HepG2 (cell line): Measurements from ENCODE around the gene CD46. TPM values are rescaled to one million over a fixed set of nuclear protein-coding genes. Genes with fewer than 3 reads are reported as not detected.

Source experiments
- HOMEZ ChIP-seq: IDR thresholded peaks from 2 replicates; pipeline ENCODE4 v1.6.1; 2016; ENCODE audit warnings: low read depth
- MTERF4 ChIP-seq: sonication (generic); formaldehyde crosslinking; IDR thresholded peaks from 2 replicates; pipeline ENCODE4 v1.8.0; 2023; ENCODE audit warnings: mild to moderate bottlenecking, missing genetic modification reagents
- MXI1 ChIP-seq: IDR thresholded peaks from 3 replicates; pipeline ENCODE4 v1.6.1; 2012; ENCODE audit warnings: low read depth, low read length, inconsistent platforms, borderline replicate concordance
- NFRKB ChIP-seq: fragments of 450-650 bp; IDR thresholded peaks from 2 replicates; pipeline ENCODE4 v1.6.1; 2017
- REPIN1 ChIP-seq: sonication (generic); formaldehyde crosslinking; IDR thresholded peaks from 2 replicates; pipeline ENCODE4 v1.8.0; 2022; ENCODE audit warnings: missing genetic modification reagents, low read depth, mild to moderate bottlenecking, borderline replicate concordance
- SCMH1 ChIP-seq: sonication (generic); formaldehyde crosslinking; IDR thresholded peaks from 2 replicates; pipeline ENCODE4 v1.9.0; 2021; ENCODE audit warnings: missing genetic modification reagents, mild to moderate bottlenecking, borderline replicate concordance
- SMC3 ChIP-seq: IDR thresholded peaks from 2 replicates; pipeline ENCODE4 v1.6.1; 2011; ENCODE audit warnings: low read length, improper control_type of control experiment
- SMYD3 ChIP-seq: sonication (generic); formaldehyde crosslinking; IDR thresholded peaks from 2 replicates; pipeline ENCODE4 v1.8.1; 2023; ENCODE audit warnings: mild to moderate bottlenecking, missing genetic modification reagents
- WIZ ChIP-seq: sonication (generic); formaldehyde crosslinking; IDR thresholded peaks from 2 replicates; pipeline ENCODE4 v1.5.1; 2020; ENCODE audit warnings: mild to moderate bottlenecking, missing genetic modification reagents
- ZC3H13 ChIP-seq: sonication (generic); formaldehyde crosslinking; IDR thresholded peaks from 2 replicates; pipeline ENCODE4 v1.8.1; 2023; ENCODE audit warnings: mild to moderate bottlenecking, missing genetic modification reagents, moderate library complexity
- ZNF24 ChIP-seq: fragments of 450-650 bp; IDR thresholded peaks from 2 replicates; pipeline ENCODE4 v1.6.1; 2017; ENCODE audit warnings: antibody characterized with exemption, mild to moderate bottlenecking
- ZSCAN25 ChIP-seq: sonication (generic); formaldehyde crosslinking; IDR thresholded peaks from 2 replicates; pipeline ENCODE4 v1.8.0; 2022; ENCODE audit warnings: mild to moderate bottlenecking, missing genetic modification reagents
- polyA plus RNA-seq, 8 experiments: library from polyadenylated mRNA; depleted of rRNA in 3 of 8; stranded (reverse) in 7 of 8; unstranded in 1 of 8; fragments of >200 nt; fragmentation: Illumina TruSeq in 4 of 8; extraction: Trizol in 4 of 8; gene quantifications; 2 replicates each; pipeline versions ENCODE4 v1.2.1 to v1.2.3, GENCODE V29; 2011 to 2016; ENCODE audit warnings: low read depth in 4 of 8, missing spikeins in 1 of 8, mixed read lengths in 1 of 8; ENCODE audit not compliant: insufficient read depth in 1 of 8
- total RNA-seq, 5 experiments: library from RNA; depleted of rRNA; stranded (reverse); fragments of >200 nt; fragmentation: Illumina TruSeq; extraction: Trizol; gene quantifications; 2 replicates each; pipeline ENCODE4 v1.2.3, GENCODE V29; 2016; ENCODE audit warnings: low read depth in 1 of 5
- TF ChIP-seq, protein P1 (sequence below): sonication (generic); formaldehyde crosslinking; IDR thresholded peaks from 2 replicates; pipeline ENCODE4 v1.5.0; 2020; ENCODE audit warnings: mild to moderate bottlenecking, missing genetic modification reagents, moderate library complexity
- TF ChIP-seq, protein P2 (sequence below): sonication (generic); formaldehyde crosslinking; IDR thresholded peaks from 2 replicates; pipeline ENCODE4 v1.4.0; 2020; ENCODE audit warnings: missing genetic modification reagents, mild to moderate bottlenecking, borderline replicate concordance

Gene CD46
- total and polyA plus RNA-seq, 2 of the 13 experiments (the other 11 are each of a cell fraction or from before 2014, with no cell fraction given): 130 to 277 TPM

DNA sequence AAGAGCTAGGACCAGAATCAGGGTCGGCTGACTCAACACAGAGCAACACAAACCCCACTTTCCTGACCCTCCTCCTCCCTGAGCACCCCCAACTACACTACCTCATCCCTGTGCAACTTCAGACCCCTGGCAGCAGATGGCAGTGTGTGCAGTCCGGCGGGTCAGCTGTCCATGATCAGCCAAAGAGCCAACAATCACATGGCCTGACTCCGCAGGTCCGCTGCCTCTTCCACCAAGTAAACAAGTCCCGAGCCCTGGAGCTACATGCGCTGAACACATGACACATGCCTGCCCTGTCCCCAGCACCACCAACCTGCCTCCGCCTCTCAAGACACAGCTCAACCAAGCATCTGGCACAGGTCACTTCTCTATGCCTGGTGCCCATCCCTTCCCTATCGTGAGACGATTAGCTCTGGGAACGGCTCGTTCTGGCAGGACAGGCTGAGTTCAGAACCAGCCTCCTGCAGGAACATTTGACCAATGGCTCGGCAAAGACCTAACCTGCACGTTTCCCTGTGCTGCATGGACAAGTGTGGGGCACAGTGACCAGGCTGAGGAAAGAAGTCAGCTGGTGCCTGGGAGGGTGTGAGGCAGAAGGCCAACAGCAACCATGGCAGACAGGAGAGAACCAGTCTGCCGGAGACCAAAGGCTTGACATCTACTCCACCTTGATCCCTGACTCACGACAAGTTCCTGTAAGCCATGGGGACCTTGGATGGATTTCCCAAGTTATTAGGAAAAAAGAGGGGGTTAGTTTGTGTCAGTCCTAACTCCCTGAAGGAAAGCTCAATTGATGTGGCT, 60.3 kb downstream of the CD46 start (continued):
- no peak for TF ChIP-seq ZNF24
- no peak for TF ChIP-seq ZSCAN25 (CRISPR knock-in tag)
- TF ChIP-seq NFRKB: no peak
- no peak for TF ChIP-seq MTERF4 (CRISPR knock-in tag)
- TF ChIP-seq HOMEZ: peak; percentile 35; the same call in 1 of the 2 replicates
- TF ChIP-seq, protein P1, sequence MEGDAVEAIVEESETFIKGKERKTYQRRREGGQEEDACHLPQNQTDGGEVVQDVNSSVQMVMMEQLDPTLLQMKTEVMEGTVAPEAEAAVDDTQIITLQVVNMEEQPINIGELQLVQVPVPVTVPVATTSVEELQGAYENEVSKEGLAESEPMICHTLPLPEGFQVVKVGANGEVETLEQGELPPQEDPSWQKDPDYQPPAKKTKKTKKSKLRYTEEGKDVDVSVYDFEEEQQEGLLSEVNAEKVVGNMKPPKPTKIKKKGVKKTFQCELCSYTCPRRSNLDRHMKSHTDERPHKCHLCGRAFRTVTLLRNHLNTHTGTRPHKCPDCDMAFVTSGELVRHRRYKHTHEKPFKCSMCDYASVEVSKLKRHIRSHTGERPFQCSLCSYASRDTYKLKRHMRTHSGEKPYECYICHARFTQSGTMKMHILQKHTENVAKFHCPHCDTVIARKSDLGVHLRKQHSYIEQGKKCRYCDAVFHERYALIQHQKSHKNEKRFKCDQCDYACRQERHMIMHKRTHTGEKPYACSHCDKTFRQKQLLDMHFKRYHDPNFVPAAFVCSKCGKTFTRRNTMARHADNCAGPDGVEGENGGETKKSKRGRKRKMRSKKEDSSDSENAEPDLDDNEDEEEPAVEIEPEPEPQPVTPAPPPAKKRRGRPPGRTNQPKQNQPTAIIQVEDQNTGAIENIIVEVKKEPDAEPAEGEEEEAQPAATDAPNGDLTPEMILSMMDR (CRISPR knock-in tag): peak; percentile 82
- TF ChIP-seq SCMH1 (CRISPR knock-in tag): no peak
- TF ChIP-seq ZC3H13 (CRISPR knock-in tag): no peak
- TF ChIP-seq MXI1: peak; percentile 64; the same call in 1 of the 3 replicates
- TF ChIP-seq WIZ (CRISPR knock-in tag): no peak
- TF ChIP-seq, protein P2, sequence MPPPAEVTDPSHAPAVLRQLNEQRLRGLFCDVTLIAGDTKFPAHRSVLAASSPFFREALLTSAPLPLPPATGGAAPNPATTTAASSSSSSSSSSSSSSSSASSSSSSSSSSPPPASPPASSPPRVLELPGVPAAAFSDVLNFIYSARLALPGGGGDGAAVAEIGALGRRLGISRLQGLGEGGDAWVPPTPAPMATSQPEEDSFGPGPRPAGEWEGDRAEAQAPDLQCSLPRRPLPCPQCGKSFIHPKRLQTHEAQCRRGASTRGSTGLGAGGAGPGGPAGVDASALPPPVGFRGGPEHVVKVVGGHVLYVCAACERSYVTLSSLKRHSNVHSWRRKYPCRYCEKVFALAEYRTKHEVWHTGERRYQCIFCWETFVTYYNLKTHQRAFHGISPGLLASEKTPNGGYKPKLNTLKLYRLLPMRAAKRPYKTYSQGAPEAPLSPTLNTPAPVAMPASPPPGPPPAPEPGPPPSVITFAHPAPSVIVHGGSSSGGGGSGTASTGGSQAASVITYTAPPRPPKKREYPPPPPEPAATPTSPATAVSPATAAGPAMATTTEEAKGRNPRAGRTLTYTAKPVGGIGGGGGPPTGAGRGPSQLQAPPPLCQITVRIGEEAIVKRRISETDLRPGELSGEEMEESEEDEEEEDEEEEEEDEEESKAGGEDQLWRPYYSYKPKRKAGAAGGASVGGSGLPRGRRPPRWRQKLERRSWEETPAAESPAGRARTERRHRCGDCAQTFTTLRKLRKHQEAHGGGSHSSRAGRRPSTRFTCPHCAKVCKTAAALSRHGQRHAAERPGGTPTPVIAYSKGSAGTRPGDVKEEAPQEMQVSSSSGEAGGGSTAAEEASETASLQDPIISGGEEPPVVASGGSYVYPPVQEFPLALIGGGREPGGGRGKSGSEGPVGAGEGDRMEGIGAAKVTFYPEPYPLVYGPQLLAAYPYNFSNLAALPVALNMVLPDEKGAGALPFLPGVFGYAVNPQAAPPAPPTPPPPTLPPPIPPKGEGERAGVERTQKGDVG (CRISPR knock-in tag): peak; percentile 92; the same call in 1 of the 2 replicates
- TF ChIP-seq REPIN1 (CRISPR knock-in tag): no peak
- peak; percentile 49; the same call in 1 of the 2 replicates for TF ChIP-seq SMC3
- no peak for TF ChIP-seq SMYD3 (CRISPR knock-in tag)
